ENCODE measurements around the gene INSIG2.
"Not testable (repeated sequence)": the region's sequence is repeated elsewhere in the genome, so short reads cannot be mapped to it uniquely, and the experiment has no call there.

INSIG2 gene

DNA sequence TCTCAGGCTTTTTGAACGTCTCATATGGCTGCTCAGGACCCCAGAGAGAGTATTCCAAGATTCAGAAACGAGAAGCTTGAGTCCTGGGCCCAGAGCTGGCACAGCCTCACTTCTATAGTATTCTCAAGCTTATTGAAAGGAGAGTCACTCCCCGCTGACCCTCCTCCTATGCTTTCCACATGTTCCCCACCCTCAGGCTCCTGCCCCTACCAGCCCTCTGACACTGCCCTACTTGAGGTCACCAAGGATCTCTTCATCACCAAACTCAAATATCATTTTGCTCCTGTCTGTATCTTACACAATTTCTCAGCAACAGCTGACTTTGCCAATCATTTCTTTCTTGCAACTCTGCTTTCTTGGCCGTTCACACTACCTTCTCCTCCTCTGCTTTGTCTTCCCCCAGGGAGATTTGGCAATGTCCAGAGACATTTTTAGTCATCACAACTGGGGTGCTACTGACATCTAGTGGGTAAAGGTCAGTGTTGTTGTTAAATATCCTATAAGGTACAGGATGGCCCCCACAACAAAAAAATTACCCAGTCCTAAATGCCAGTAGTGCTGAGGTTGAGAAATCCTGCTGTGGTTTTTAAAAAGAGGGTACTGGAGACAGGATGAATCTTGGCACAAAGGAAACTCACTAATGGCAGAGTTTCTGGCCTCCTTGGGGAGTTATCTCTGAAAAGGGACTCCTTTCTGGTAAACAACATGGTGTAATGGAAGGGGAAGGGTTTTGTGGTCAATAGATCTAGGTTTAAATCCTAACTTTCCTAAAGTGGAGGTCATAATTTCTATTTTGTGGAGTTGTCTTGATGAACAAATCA, 26.9 kb upstream of the INSIG2 start:
- no peak for DNase-seq

DNA sequence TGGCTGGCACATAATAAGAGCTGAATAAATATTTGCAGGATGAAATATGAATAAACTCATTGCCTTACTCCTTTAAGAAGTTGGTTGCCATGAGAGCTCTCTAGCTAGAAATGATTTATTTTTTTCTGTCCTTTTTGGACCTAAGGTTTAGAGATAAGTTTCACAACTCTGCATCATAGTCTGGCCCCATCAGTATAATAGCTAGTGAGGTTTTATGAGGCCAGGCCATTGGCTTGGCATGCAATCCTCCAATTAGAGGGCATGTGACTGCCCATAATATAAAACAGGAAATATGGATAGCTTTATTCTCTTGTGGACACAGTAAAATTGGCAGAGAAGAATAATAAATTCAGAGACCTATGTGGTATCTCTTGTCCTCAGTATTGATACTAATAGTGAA, 26.2 kb upstream of the INSIG2 start:
- no peak for DNase-seq

DNA sequence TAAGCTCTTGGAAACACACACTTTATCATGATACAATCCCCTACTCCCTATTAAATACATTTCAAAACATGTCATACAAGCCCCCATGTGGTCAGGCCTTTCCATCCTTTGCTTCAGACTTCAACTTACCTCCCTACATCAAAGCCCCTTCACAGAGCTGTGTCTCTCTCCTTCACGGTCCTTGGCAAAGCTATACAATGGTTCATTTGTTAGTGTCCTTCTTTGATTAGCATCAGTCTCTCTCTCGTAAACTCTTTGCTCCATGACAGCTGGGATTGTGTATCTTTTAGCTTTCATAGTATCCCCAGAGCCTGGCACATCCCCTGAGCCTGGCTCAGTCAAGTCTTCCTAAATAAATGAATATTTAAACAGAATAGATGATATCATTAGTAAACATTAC, 25.6 kb upstream of the INSIG2 start:
- no peak for DNase-seq

DNA sequence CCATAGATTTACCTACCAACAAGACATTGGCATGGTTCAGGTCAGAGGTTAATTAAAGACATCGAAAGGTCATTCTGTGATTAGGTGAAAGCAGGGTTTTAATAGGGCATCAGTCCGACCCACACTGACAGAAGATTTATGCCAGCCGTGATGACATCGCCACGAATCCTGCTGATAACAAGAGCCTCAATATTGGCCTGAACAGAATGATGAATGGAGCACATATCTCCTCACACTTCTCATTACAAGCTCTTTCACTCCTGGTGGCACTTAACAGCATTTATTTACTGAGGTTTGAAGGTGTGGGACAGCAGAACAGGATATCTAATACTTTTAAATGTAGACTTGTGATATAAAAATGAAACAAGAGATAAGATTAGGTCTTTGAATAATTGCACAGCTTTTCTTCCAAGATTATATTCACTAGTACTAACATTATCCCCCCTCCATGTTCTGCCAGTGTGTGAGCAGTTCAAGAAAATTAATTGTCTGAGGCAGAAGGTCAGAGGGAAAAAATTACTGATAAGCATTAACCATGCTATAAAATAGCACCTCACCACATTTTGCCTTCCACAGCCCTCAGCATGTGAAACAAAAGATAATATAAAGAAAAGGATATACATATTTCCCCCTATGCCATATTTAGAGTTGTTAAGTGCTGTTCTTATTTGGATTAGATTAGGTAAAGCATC, 23.1 kb upstream of the INSIG2 start:
- no peak for DNase-seq

DNA sequence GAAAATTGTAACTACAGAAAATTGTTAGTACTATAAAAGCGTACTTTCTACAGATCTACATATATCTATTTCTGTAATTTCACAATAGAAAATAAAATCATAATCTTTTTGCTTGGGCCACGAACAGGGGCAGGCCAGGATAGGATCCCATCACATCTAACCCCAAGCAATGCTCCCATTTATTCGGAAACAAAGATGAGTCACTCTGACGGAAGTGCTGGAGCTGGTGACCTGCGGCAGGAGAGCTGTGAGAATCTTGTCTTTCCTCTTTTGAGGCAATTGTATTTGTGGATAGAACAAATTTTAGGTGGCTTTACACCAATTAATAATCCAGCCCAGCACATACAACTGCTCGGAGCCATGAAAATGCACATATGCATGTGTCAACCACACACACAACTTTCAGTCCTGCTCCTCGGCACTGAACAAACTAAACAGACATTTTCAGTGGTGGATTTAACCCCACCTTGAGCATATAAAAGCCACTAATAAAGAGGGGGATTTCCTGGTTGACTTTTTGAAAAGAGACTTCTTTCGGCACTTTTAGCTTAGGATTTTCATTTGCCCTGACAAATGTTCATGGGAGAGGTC, 22.3 kb upstream of the INSIG2 start:
- DNase-seq: no peak

DNA sequence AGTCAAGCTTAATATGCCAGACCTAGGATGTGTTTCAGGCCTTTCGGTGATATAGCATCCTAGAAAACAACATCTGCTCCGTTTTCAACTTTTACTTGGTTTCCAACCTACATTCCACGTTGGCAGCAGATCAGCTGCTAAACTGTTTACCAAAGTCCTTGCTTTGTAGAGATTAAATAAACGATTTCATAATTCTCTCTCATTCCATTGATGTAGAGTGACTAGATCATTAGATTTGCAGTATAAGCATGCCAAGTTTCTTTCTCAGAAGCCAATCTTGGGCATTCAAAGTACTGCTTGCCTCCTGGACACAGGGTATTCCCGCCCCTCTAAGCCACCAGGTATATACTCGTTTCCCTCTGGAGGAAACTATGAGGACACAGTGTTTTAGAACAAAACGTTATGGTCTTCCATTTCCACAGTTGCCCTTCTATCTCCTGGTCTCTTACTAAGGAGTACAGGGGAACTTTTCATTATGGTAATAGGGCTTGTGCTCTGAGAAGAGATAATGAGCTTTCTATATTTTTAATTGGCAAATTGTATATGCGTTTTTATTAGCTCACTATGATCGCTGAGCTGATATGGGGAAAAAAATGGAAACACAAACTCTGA, 10.5 kb upstream of the INSIG2 start:
- no peak for DNase-seq

DNA sequence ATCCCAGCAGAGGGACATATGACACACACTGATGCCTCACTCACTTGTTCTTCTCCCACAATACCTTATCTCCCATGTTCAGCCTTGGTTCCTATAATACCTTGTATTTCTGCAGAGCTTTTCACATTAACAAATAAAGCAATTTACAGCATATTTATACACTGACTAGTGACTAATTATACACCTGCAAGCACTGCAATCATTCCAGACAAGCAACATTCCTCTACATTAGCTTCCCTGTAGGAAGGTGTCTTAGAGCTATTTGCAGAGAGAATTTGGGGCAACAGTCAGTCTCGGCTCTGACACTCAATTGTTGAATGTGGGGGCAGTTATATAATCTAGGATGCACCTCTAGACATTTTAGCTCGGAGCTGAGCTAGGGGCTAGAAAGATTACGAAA, 9.5 kb upstream of the INSIG2 start:
- DNase-seq: no peak

DNA sequence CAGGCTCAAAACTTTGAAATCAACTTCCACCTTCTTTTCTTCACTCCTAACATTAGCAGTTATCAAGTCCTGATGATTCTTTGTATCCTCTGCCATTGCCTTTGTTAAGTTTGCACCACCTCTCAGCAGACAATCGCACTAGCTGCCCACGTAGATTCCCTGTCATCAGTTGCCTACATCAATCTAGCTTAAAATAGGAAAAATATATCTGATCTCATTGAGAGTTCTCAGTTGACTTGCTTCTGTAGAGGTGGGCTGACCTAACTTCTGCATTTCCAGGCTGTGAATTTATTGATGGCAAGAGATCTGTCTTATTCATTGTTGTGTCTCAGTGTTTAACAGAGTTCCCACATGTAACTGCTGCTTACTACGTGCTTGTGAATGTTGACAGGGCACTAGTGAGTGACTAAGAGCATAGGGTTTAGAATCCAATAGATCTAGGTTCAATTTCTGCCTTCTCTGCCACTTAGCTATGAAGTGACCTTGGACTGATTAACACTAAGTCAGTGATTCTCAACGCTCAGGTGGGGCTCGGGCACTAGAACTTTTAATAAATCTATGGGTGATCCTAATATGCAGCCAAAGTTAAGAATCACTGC, 3.7 kb upstream of the INSIG2 start:
- DNase-seq: no peak

DNA sequence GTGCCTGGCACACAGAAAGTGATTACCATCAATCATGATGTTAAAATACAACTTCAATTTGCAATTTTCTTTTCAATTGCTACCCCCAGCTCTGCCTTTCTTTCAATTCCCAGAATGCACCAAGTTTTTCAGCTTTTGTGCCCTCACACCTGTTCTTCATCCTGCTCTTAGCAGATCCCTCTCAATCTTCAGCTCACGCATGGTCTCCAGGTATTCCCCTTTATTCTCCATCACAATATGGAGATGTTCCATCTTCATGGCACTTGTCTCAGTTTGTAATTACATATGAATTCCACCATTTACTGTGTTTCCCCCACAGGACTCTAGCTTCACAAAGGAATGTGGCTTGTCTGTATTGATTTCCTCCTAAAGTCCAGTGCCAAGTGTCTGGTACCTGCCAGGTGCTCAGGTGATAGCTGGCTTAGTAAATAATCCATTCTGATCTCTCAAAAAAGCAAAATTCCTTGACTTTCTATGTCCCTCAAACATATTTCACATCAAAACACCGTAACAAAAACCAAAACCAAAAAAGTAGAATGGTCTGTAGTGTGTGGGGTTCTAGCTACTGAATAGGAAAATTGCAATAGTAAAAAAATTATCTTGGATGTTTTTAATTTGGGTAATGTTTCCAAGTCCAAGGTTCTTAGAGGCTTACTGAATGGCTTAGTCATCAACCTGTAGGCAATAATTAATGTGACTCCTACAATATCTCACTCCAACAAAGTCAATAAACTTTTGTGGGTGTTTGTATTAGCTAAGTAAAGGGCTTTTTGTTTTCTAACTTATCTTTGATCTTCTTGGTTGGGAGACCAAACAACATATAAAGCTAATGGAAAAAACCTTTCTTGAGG, 2.9 kb upstream of the INSIG2 start:
- DNase-seq: no peak

DNA sequence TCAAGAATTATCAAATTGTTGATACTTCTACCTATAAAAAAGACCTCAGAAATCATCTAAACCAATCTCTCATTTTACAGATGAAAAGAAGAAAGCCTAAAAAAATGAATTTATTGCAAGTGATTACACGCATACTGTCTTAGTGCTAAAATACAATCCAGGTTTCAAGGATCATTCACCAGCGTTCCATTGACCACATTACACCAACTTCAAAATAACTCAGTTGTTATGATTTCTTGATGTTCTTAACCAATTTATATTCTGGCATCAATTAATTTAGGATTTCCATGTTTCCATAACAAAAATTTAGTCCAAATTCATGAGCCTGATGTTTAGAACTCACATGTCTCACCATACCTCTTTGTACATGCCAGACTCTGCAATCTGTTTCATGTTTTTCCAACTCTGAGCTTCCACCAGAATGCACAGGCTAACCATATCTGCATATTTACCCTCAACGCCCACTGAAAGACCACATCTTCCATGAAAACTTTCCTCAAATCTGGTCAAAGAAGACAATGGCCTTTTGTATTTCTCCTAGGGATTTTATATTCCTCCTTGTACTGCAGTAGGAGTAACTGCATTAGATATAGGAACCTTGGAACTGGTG, 2.1 kb upstream of the INSIG2 start:
- DNase-seq: no peak

DNA sequence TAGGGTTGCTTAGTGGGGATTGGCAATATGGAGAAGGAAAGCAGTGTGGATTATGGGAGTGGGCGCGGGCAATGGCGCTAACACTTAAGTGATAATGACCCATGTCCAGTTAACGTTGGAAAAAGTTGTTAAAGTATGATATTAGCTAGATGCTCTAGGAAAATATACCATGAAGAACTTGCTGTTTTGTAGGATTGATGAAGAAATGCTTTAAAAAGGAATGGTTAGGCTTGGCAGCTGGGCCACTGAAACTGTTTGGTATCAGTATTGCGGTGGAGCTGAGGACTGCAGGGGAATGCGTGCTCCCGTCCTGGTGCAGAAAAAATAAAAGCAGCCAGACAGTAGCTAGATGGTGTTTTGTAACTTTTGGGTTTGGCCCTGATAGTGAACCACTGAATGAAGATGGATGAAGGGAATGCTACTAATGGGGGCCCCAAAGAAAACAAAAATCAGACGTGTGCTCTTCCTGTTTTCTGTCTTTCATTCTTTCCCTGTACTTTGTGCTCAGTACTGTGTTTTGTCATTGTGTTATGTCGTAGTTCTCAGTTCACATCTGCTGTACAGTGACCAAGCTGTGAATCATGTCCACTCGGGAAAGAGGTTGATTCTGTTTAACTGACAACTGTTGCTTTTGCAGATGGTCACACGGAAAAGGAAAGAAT, 999 bp downstream of the INSIG2 start:
- DNase-seq: peak in 3 of 5 experiments; percentile 3 to 50 (median 19)

DNA sequence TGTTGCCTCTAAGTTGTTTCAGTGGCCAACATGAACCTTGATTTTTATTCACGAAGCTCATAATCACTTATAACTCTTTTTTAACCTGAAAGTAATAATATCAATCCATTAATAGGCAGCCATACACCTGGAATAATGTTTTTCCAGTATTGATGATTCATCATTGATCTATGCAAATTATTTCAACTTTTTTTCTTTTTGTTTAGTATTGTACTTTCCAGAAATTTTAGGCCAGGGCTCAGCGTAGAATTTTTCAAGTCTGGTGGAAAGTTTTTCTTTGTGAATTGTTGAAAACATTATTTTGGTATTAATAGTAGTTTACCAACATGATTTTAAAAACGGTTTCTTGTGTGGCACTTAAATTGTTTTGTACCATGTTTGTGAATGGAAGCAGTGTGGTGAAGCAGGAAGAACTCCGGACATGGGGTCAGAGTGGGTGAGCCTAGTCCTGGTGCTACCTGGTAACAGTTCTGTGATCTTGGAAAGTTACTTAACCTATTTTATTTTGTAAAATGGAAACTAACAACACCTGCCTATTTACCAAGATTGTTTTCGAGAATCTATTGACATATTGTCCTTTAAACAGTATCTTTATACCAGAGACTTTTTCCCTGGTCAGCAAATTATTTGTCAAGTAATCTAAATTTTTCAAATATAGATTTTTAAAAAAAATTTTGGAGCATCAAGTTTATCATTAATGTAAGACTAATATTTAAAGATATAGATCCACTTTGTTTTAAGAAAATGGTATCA, 2.3 kb downstream of the INSIG2 start:
- no peak for DNase-seq

DNA sequence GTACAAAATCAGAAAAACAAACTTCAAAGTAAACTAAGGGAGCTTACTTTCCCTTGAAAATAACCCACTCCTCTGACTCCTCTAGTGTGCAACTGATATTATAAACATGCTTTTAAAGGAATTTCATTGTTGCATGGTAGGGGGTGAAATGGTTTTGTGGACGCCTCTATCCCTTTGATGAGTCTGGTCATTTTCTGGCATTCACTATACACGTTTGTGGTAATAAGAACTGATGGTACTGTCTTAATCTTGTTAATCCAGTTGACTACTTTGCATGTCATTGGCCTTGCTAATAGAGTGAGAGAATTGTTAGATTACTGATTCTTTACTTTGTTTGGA, 2.8 kb downstream of the INSIG2 start:
- no peak for DNase-seq

DNA sequence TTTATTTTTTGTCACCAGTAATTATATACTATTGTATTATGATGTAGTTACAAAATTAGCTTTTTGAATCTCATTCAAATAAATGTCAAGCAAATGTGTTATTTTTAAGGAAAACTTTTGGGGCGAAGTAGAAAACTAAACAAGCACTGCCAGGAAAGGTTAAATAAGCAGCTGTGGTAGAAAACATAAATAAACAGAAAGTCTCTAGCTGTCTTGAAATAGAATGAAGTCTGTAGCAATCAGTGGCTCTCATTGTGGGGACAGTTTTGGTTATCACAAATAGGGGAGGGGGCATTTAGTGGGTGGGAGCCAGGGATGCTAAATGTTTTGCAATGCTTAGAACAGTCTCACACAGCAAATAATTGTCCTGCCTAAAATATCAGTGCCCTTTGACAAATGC, 3.4 kb downstream of the INSIG2 start:
- DNase-seq: no peak

DNA sequence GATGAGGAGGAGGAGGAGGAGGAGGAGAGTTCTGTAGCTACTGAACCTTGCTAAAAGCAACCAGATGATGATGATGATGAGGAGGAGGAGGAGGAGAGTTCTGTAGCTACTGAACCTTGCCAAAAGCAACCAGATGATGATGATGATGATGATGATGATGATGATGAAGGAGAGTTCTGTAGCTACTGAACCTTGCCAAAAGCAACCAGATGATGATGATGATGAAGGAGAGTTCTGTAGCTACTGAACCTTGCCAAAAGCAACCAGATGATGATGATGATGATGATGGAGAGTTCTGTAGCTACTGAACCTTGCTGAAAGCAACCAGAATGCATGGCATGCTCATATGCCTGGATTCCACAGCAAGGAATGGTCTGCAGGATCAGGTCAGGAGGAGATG, 5.8 kb downstream of the INSIG2 start:
- not testable (repeated sequence) for DNase-seq

DNA sequence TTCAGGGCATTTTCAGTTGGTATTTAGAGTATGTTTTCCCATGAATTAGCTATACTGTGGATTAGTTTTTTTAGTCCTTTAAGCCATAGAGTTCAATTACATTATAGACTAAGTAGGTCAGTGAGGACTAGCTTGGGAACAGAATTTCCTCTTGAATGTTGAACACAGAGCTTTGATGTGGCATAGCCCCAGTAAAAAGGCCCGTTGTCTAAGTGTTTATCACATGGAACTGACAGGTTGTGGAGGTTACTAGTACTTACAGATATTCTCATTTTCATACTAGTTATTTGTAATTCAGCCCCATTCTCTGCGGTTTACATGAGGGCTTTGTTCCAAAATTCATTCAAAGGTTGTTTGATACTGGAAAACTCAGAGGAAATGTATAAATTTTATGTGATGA, 6.2 kb downstream of the INSIG2 start:
- DNase-seq: no peak

DNA sequence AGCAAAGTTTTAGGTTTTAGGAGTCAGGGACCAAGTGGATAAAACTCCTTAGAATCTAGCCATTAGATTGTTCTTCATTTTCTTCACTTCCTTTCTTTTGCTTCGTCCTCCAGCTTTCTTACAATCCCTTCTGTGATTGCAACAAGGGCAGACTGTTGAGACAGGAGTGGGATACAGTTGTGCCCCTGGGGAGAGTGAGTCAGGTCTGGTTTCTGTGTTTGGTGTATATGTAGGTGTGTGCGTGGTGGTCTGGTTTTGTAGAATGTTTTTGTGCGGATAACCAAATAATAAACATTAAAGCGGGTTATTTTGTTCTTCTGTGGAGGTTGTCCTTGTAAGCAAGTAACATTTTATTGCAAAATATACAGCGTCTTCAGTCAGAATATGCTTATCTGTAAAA, 7.3 kb downstream of the INSIG2 start:
- no peak for DNase-seq

DNA sequence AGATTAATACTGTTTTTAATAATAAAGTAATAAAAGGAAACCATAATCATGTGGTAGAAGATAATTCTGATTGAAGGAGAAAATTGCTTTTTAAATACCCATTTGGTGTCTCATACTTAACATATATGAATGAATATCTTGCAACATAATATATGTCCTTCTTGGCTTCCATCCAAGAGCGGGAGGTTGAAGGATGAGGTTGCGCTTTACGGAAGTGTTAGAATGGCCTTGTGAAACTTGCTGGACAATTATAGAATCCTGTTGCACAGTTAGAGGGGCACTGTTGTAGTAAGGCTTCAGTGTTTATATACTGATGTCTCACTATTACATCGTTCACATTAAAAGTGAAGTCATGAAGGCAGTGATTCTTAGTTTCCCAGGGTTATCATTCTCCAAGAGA, 9.4 kb downstream of the INSIG2 start:
- DNase-seq: no peak

DNA sequence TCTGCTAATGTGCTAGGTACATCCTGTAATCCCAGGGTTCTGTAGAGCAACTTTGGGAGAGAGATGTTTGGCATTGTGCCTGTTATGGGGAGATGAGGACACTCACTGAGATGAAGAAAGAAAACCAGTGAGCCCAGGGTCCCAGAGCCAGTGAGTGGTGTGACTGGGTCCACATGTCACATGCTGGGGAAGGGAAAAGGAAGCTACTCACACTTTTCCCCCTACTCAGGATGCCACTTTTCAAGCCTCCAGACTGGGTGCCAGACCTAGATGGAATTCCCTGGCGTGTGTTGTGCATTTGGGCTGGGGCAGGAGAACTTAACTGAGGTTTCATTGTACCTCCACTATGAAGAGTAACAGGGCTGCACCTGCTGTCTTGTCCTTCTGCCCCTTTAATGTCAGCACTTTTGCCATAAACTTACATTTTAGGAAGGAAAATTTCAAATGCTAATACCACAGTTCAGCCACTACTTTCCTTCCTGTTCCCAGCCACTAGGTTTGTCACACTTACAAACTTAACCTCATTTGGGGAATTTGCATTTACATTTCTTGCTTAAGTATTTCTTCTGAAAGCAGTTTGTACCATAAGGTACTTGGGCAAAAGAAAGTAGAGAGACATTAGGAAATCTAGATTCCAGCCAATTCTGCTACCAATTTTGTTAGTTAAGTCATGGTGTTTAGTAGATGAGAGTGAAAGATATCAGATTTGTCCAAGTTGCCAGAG, 10.2 kb downstream of the INSIG2 start:
- DNase-seq: no peak
